WTC11 (cell line): ENCODE results near the gene RENBP.

Source experiments
- CBFB ChIP-seq: sonication (generic); formaldehyde crosslinking; IDR thresholded peaks from 2 replicates; pipeline ENCODE4 v1.8.1; 2022; ENCODE audit warnings: mild to moderate bottlenecking, low read depth, missing genetic modification reagents
- MAX ChIP-seq: sonication (generic); formaldehyde crosslinking; IDR thresholded peaks from 2 replicates; pipeline ENCODE4 v1.8.0; 2022; ENCODE audit warnings: mild to moderate bottlenecking, missing genetic modification reagents
- STAT6 ChIP-seq: sonication (generic); formaldehyde crosslinking; conservative IDR thresholded peaks from 2 replicates; pipeline ENCODE4 v1.8.1; 2023; ENCODE audit warnings: mild to moderate bottlenecking, low read depth, missing genetic modification reagents, moderate library complexity
- USF1 ChIP-seq: sonication (generic); formaldehyde crosslinking; IDR thresholded peaks from 2 replicates; pipeline ENCODE4 v1.8.0; 2022; ENCODE audit warnings: mild to moderate bottlenecking, missing genetic modification reagents

GRCh38 chrX:153968754-153969124 is 24.3 kb upstream of the RENBP start:
- TF ChIP-seq USF1: no peak
- no peak for TF ChIP-seq CBFB (CRISPR knock-in tag)
- TF ChIP-seq STAT6 (CRISPR knock-in tag): no peak
- TF ChIP-seq MAX: no peak
